SK-N-SH (cell line): ENCODE results near the gene HMX2. TPM values are rescaled to one million over a fixed set of nuclear protein-coding genes. Genes with fewer than 3 reads are reported as not detected.

Experiments used
- CTCF ChIA-PET: fragments of 300-600, 350-600 bp; formaldehyde crosslinking; extraction: SDS; loops from one replicate; lab custom pipeline; 2021; lab: Yijun Ruan, JAX
- POLR2A ChIA-PET: fragments of 350-600 bp; sonication (Branson Sonifier 250); formaldehyde crosslinking; extraction: SDS; loops from one replicate; lab custom pipeline; 2020; ENCODE audit warnings: antibody characterized with exemption, inconsistent platforms; lab: Yijun Ruan, JAX
- DNase-seq: peaks from one replicate; pipeline ENCODE4 v3.0.0; 2012
- H2AFZ ChIP-seq: fragments of 200-600 bp; sonication (generic); 2 replicates; pipeline ENCODE4 v1.8.1; 2016; ENCODE audit warnings: antibody characterized with exemption, mild to moderate bottlenecking, low read depth
- H3F3A ChIP-seq: fragments of 200-600 bp; sonication (generic); replicated peaks from 2 replicates; pipeline ENCODE3; 2016; ENCODE audit warnings: antibody characterized with exemption, mild to moderate bottlenecking; ENCODE audit not compliant: insufficient read depth
- H3K27ac ChIP-seq, 2 experiments: fragments of 200-500 bp in 1 of 2; fragments of 200-600 bp in 1 of 2; sonication (Bioruptor generic) in 1 of 2; sonication (generic), shearing (Covaris generic) in 1 of 2; 2 replicates each; pipeline versions ENCODE4 v1.5.1 to v1.6.1; 2014 to 2016; ENCODE audit warnings: low read depth in 2 of 2, inconsistent platforms in 1 of 2, low read length in 1 of 2, mild to moderate bottlenecking in 1 of 2, mixed read lengths in 1 of 2
- H3K27me3 ChIP-seq: fragments of 200-600 bp; sonication (generic), shearing (Covaris generic); 2 replicates; pipeline ENCODE4 v1.6.1; 2016; ENCODE audit warnings: mixed run types; ENCODE audit not compliant: insufficient read depth
- H3K36me3 ChIP-seq, 2 experiments: fragments of 200-500 bp in 1 of 2; fragments of 200-600 bp in 1 of 2; sonication (Bioruptor generic) in 1 of 2; sonication (generic) in 1 of 2; replicated peaks in 1 of 2; 2 replicates each; pipeline versions ENCODE3 to v1.5.1; 2014 to 2016; ENCODE audit warnings: low read length in 1 of 2, mild to moderate bottlenecking in 1 of 2; ENCODE audit not compliant: insufficient read depth in 2 of 2, control insufficient read depth in 1 of 2
- H3K4me1 ChIP-seq, 2 experiments: fragments of 200-500 bp in 1 of 2; fragments of 200-600 bp in 1 of 2; sonication (Bioruptor generic) in 1 of 2; sonication (generic), shearing (Covaris generic) in 1 of 2; 2 replicates each; pipeline versions ENCODE4 v1.5.1 to v1.6.1; 2014 to 2016; ENCODE audit warnings: low read depth in 1 of 2, low read length in 1 of 2, mixed run types in 1 of 2; ENCODE audit not compliant: insufficient read depth in 2 of 2, control insufficient read depth in 1 of 2
- H3K4me2 ChIP-seq: fragments of 200-600 bp; sonication (generic), shearing (Covaris generic); 2 replicates; pipeline ENCODE4 v1.6.1; 2017; ENCODE audit warnings: mixed run types
- H3K4me3 ChIP-seq, 2 experiments: fragments of 200-500 bp in 1 of 2; fragments of 200-600 bp in 1 of 2; sonication (Bioruptor generic) in 1 of 2; sonication (generic), shearing (Covaris generic) in 1 of 2; 2 replicates each; pipeline versions ENCODE4 v1.5.1 to v1.8.1; 2014 to 2016; ENCODE audit warnings: low read depth in 2 of 2, inconsistent platforms in 1 of 2, low read length in 1 of 2, mild to moderate bottlenecking in 1 of 2, mixed read lengths in 1 of 2, moderate library complexity in 1 of 2
- H3K79me2 ChIP-seq: fragments of 200-600 bp; sonication (generic); 2 replicates; pipeline ENCODE4 v1.8.1; 2017; ENCODE audit warnings: mild to moderate bottlenecking; ENCODE audit not compliant: insufficient read depth
- H3K9ac ChIP-seq: fragments of 200-600 bp; sonication (generic); 2 replicates; pipeline ENCODE4 v1.6.1; 2017; ENCODE audit warnings: mixed run types
- H3K9me2 ChIP-seq: fragments of 200-600 bp; sonication (generic); 2 replicates; pipeline ENCODE4 v1.6.1; 2017; ENCODE audit warnings: mixed run types
- H3K9me3 ChIP-seq: fragments of 200-600 bp; sonication (generic); 2 replicates; pipeline ENCODE4 v1.6.1; 2017; ENCODE audit warnings: mixed run types, mild to moderate bottlenecking, moderate library complexity
- H4K20me1 ChIP-seq: fragments of 200-600 bp; sonication (generic); 2 replicates; pipeline ENCODE4 v1.6.1; 2017; ENCODE audit warnings: mild to moderate bottlenecking, mixed run types; ENCODE audit not compliant: insufficient read depth
- EZH2phosphoT487 ChIP-seq: fragments of 200-600 bp; sonication (generic); IDR thresholded peaks from 2 replicates; pipeline ENCODE4 v1.6.1; 2017; ENCODE audit warnings: low read depth, mixed run types, mild to moderate bottlenecking, antibody characterized with exemption, moderate library complexity, borderline replicate concordance
- RAD21 ChIP-seq: IDR thresholded peaks from 2 replicates; pipeline ENCODE4 v1.6.1; 2012; ENCODE audit warnings: mild to moderate bottlenecking, low read length
- RCOR1 ChIP-seq: fragments of 150-350 bp; IDR thresholded peaks from 2 replicates; pipeline ENCODE4 v1.6.1; 2017; ENCODE audit warnings: antibody characterized with exemption, low read length
- RFX5 ChIP-seq: IDR thresholded peaks from 2 replicates; pipeline ENCODE4 v1.6.1; 2012; ENCODE audit warnings: mild to moderate bottlenecking, improper control_type of control experiment, low read length
- SMC3 ChIP-seq: IDR thresholded peaks from 2 replicates; pipeline ENCODE4 v1.6.1; 2012; ENCODE audit warnings: low read depth, low read length, improper control_type of control experiment
- TAF1 ChIP-seq: IDR thresholded peaks from 2 replicates; pipeline ENCODE4 v1.6.1; 2012; ENCODE audit warnings: low read depth, mild to moderate bottlenecking, low read length, moderate library complexity, borderline replicate concordance
- WGBS: methylation state at CpG from one replicate; pipeline ENCODE4 v1.1.6; 2017; ENCODE audit warnings: low lambda C conversion rate; 5-methylcytosine and 5-hydroxymethylcytosine counted together
- polyA plus RNA-seq, 3 experiments: library from polyadenylated mRNA; depleted of rRNA; stranded (reverse); fragments of >200 nt; gene quantifications; 2 replicates each; pipeline ENCODE4 v1.2.3, GENCODE V29; 2012

Gene HMX2
- polyA plus RNA-seq, 1 of the 3 experiments (the other 2 are of a cell fraction): not detected

- Histone ChIP-seq H3K27me3 (peaks cover 96% of the 10 kb centered on the region), H3K4me3 (no peak overlapping the region), H3K9me3 (no peaks in the 10 kb centered on the region), H3K4me2 (no peak overlapping the region; the same call in 1 of the 2 replicates), H3K9ac (no peak overlapping the region), H4K20me1 (0 out of 2 replicates have a peak, but pooled peaks cover 4% of the 10 kb centered on the region), H3K9me2 (no peaks in the 10 kb centered on the region), H3K79me2 (no peaks in the 10 kb centered on the region), H2AFZ (no peak overlapping the region), H3K27ac (no peak overlapping the region), H3F3A (no peaks in the 10 kb centered on the region), H3K36me3 (no peaks in the 10 kb centered on the region), H3K4me1 (peaks cover 0 to 4% of the 10 kb centered on the region in 2 experiments; a peak in 1 of 4 replicates)
- 4% methylated on average over 30 of the region's 32 CpGs for WGBS
- ChIA-PET POLR2A (no interaction called here), CTCF (interaction anchor here (0.6 to 4.9 kb wide), 15 partner anchors 8 to 957 kb away, joined by 3 to 31 read pairs (median 4); no protein-coding TSS in a partner anchor)
- 0 out of 2 replicates have a peak, but pooled peaks have one; percentile 64 for TF ChIP-seq EZH2phosphoT487
- TF ChIP-seq RCOR1: no peak
- DNase-seq: no peak
These were observed 8.3 kb upstream of the HMX2 start for GRCh38 chr10:123139521-123140163.

GRCh38 chr10:123140164-123140982 lies 7.6 kb upstream of the HMX2 start:
- H3K79me2 ChIP-seq: no peaks in the 10 kb centered on the region
- H3K4me3 ChIP-seq: no peak overlapping the region
- peaks cover 96% of the 10 kb centered on the region for H3K27me3 ChIP-seq
- ChIA-PET CTCF (interaction anchor here (0.6 to 4.9 kb wide), 15 partner anchors 9 to 418 kb away, joined by 3 to 31 read pairs (median 4); no protein-coding TSS in a partner anchor), POLR2A (no interaction called here)
- H3K4me1 ChIP-seq: peaks cover 0 to 3% of the 10 kb centered on the region in 2 experiments; a peak in 1 of 4 replicates
- no peak overlapping the region for H3K27ac ChIP-seq
- 3% methylated on average over 37 of the region's 43 CpGs for WGBS
- H3K9ac ChIP-seq: no peak overlapping the region
- DNase-seq: peak; percentile 50
- no peaks in the 10 kb centered on the region for H3K9me2 ChIP-seq
- no peak overlapping the region for H3K4me2 ChIP-seq
- H2AFZ ChIP-seq: no peak overlapping the region
- 0 out of 2 replicates have a peak, but pooled peaks cover 4% of the 10 kb centered on the region for H4K20me1 ChIP-seq
- H3K9me3 ChIP-seq: no peaks in the 10 kb centered on the region
- H3F3A ChIP-seq: no peaks in the 10 kb centered on the region
- no peaks in the 10 kb centered on the region for H3K36me3 ChIP-seq
- peak; percentile 33; the same call in 1 of the 2 replicates for TF ChIP-seq EZH2phosphoT487
- TF ChIP-seq SMC3: 0 out of 2 replicates have a peak, but pooled peaks have one; percentile 15
- TF ChIP-seq RAD21: peak; percentile 44
- TF ChIP-seq TAF1: no peak
- no peak for TF ChIP-seq RFX5

GRCh38 chr10:123140983-123141390 lies 6.9 kb upstream of the HMX2 start:
- ChIA-PET POLR2A (no interaction called here), CTCF (interaction anchor here (0.7 to 4.9 kb wide), 11 partner anchors 8 to 417 kb away, joined by 3 to 31 read pairs (median 4); no protein-coding TSS in a partner anchor)
- DNase-seq: no peak
- no peak for TF ChIP-seq RFX5
- Histone ChIP-seq H3K9me2 (no peaks in the 10 kb centered on the region), H3K9me3 (no peaks in the 10 kb centered on the region), H3K27ac (no peak overlapping the region), H3K79me2 (no peaks in the 10 kb centered on the region), H2AFZ (no peak overlapping the region), H3K4me1 (peaks cover 0 to 1% of the 10 kb centered on the region in 2 experiments; a peak in 1 of 4 replicates), H3K4me2 (no peak overlapping the region), H3F3A (no peaks in the 10 kb centered on the region), H3K27me3 (peaks cover 98% of the 10 kb centered on the region), H3K9ac (no peak overlapping the region), H4K20me1 (0 out of 2 replicates have a peak, but pooled peaks cover 4% of the 10 kb centered on the region), H3K36me3 (no peaks in the 10 kb centered on the region), H3K4me3 (no peak overlapping the region)
- 5% methylated on average over 5 of the region's 6 CpGs for WGBS
